NCI-H774 (cell line): ENCODE results near the gene KIF5C.
A peak's percentile ranks its signal among the peaks of the same experiment; 100 is the strongest.
"Not testable (repeated sequence)": the region's sequence is repeated elsewhere in the genome, so short reads cannot be mapped to it uniquely, and the experiment has no call there.

Experiments used
- DNase-seq: peaks from one replicate; lab custom pipeline; 2025; lab: John Stamatoyannopoulos, UW

The KIF5C gene

DNA sequence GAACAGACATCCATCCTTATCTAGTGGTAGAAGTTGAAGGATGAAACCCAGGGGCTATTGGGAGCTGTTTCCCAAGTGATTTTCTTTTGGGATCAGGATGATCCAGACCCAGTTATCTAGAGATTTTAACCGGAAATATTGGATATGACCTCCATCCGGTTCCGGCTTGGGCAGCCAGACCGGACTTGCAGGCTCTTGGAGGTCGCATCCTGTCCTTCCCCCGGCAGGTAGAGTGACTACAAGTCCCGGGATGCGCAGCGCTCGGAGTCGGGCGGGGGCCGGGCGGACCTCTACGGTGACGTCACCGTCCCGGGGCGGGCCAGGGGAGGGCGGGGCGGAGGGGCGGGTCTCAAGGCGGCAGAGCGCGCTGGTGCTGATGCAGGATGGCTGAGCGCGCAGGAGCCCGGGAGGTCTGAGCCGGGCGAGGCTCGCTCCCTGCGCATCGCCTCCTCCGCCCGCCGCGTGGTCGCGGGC, at the start of gene KIF5C:
TSS of gene KIF5C (plus strand) at position 360 of the 474 bp plus-strand sequence. CDS start 391 bp downstream, outside the sequence.
- peak; percentile 91 for DNase-seq

DNA sequence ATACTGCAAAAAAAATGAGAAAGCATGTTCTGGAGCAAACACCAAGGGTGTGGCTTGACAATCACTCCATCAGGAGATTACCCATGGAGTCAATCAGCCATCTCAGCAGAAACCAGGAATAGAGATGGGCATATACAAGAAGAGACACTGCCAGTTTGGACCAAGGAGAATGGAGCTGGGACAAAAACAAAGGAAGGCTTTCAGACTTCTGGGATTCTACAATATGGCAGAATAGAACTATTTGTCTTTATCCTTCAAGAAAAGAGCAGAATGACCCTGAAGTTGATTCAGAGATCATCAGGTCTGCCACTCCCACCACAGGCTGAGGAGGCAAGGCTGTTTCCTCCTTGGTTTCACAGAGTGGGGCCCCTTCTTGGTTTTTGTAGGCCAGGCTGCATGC, 48.2 kb upstream of the KIF5C start:
- no peak for DNase-seq

DNA sequence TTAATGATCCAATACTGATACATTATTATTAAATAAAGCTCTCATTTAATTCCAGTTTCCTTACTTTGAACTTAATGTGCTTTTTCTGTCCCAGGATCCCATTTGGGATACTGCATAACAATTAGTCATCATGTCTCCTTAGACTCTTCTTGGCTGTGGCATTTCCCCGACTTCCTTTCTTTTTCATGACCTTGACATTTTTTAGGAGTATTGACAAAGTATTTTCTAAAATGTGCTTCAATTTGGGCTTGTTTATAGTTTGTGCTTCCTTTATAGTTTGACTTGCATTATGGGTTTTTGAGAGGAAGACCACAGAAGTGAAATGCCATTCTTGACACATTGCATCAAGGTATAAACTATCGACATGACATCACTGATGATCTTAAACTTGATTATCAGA, 46.1 kb upstream of the KIF5C start:
- no peak for DNase-seq

DNA sequence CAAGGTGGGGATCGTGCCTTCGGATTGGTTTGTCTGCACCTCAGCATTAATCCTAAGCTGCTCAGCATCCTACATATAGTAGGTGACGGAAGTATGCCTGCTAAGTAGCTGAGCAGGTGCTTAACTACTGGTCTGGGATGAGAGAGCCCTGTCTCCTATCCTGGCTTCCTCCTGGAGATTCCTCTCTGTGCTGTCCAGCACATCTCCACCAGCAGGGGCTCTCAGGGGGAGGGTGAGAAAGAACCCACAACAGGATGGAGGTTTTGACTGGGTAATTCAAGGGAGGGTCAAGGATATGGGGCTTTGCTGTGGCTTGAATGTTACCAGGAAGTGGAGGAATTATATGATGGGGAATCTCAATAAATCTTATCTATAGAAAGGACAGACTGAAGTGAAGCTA, 45.4 kb upstream of the KIF5C start:
- no peak for DNase-seq

DNA sequence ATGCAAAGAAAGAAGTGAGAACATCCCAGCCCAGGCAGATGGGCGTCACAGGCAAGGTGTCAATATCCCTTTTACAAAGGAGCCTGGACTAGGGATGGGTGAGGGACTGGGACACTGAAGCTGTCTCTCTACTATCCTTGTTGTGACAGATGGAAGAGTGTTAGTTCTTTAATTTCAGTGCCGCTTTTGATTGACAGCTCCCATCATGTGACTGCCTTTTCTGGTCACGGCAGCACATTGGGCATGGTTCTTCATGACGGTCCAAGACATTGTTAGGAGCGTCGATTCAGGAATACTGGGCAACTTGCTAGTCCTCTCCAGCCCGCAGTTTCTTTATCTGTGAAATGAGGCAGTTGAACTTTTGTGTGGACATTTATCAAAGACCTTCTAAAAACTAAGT, 42.4 kb upstream of the KIF5C start:
- no peak for DNase-seq

DNA sequence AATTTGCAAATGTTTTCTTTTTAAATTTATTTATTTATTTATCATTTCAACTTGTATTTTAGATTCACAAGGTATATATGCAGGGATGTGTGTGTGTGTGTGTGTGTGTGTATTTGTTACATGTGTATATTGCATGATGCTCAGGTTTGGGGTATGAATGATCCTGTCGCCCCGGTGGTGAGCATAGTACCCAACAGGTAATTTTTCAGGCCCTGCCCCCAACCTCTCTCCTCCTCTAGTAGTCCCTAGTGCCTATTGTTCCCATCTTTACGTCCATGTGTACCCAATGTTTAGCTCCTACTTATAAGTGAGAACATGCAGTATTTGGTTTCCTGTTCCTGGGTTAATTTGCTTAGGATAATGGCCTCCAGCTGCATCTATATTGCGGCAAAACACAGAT, 33.0 kb upstream of the KIF5C start:
- DNase-seq, result no peak

DNA sequence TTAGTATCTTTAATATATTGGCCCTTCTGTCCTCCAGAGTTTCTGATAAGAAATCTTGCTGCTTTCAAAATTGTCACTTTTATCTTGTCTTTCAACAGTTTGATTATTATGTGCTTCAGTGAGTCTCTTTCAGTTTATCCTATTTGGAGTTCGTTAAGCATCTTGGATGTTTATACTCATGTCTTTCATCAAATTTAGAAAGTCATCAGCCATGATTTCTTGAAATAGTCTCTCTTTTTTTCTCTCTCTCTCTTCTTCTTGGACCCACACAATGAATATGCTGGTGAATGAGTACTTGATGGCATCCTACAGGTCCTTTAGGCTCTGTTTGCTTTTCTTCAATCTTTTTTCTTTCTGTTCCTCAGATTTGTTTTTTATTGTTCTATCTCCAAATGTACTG, 26.9 kb upstream of the KIF5C start:
- DNase-seq, result no peak

DNA sequence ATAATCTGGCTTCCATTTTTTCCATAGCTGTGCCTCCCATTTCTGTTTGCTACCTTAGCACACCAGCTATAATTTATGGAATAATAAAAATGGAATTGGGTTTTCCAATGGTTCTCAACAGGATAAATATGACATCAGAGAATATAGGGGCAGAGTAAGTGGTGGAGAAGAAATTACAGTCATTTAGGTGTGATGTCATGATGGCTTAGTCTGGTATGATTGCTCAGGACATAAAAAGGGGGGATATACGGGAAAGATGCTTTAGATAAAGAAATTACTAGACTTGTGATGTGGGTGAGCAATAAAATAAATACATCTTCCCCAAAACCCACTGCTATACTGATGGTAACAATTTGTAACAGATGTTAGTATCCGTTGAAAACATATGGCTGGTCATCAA, 21.6 kb upstream of the KIF5C start:
- no peak for DNase-seq

DNA sequence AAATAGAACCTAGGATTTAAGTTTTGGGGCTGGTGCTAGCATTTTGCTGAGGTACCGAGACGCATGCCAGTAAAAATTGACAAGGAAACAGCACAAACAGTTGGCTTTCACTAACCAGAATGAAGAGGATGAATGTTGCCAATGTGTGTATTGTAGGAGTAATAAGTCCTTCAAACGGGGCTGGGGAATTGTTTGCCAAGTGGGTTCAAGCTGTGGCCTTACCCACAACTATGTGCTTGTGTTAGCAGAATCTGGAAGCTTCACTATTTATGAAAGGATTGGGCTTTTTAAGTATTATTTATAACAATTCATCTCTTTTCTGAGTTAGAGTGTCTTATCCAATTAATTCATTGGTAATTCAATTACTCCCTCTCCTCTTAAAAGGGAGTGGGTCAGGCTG, 15.0 kb upstream of the KIF5C start:
- DNase-seq, result no peak

DNA sequence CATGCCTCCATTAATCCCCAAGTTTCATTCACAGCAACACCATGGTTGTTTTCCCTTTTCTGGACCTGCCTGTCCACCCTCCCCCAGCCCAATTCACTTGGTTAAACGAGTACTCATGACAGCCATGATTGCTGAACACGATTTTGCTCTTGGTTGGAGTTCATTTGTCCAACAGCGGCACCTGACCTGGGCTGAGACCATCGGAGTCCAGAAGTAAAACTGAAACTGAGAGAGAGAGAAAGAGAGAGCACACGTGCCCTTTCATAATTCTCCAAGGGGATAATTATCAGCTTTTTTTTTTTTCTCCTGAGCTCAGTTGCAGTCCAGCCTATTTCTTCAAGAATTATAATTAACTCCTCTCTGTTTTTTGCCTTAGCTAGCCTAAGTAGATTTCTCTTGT, 13.7 kb upstream of the KIF5C start:
- DNase-seq, result peak; percentile 4

DNA sequence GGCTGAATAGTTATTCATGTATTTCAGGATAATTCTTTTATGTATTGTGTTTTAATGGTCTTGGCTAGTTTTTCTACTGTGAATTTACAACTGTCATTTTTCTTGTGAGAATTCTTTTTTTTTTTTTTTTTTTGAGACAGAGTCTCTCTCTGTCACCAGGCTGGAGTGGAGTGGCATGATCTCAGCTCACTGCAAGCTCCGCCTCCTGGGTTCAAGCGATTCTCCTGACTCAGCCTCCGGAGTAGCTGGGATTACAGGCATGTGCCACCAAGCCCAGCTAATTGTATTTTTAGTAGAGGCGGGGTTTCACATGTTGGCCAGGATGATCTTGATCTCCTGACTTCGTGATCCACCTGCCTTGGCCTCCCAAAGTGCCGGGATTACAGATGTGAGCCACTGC, 12.5 kb upstream of the KIF5C start:
- not testable (repeated sequence) for DNase-seq

DNA sequence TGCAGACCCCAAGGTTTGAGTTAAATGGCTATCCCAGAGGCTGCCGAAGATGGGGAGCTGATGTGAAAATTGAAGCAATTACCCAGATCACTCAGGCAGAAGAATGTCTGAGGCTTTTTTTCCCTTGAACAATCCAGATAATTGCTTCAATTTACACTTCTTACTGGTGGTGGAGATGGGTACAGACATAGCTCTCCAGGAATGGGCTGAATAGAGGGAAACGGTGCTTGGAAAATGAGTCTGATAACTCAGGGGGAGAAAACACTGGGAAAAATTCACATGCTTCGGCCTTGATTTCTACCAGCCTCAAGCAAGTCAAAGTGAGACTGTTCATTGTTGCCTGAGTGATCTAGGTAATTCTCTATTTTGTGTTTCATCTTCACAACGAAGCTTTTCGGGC, 9.5 kb upstream of the KIF5C start:
- DNase-seq, result no peak

DNA sequence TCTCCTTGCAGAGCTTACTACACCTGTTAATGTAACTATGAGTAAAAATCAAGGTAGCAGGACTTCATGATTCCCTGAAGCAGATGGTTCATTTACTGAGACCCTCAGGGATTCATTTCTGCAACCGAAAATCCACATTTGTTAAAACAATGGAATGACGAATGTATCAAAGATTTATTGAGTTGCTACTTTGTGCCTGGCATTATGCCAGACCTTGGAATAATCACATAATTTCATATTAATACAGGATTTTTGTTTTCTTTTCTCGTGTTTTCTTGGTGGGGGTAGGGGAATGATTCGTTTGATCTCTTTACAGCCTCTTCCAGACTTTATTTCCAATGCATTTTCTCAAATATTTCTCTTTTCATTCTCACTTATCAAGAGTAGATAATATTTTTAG, 8.9 kb upstream of the KIF5C start:
- DNase-seq, result no peak

DNA sequence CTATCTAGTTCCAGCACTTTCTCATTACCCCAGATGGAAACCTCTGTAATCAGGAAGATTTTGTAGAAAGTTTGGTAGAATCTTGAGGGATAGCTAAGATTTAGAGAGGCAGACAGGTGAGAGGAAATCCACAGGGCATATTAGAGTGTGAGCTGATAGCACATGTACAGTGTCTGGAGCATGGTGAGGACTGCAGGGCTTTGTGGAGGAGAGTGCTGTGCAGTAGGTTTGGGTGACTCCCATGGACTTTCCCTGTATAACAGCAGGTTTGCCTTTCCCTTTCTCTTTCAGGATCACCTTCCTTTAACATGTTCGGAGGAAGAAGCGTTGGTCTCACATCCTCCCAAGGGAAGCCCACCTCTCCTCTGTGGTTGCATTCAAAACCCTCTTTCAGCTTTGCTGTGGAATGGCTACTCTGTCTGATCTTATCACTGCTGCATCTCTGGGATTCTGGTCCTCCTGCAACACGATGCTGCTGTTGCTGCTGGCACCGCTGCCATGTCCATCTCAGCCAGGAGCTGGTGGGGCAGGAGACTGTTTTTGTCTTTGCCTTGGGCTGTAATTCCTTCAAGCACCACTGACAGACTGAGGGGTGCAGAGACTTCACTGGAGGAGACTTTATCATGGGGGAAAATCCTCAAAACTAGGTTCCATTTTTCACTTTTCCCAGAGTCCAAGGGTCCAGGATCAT, 7.8 kb upstream of the KIF5C start:
- no peak for DNase-seq

DNA sequence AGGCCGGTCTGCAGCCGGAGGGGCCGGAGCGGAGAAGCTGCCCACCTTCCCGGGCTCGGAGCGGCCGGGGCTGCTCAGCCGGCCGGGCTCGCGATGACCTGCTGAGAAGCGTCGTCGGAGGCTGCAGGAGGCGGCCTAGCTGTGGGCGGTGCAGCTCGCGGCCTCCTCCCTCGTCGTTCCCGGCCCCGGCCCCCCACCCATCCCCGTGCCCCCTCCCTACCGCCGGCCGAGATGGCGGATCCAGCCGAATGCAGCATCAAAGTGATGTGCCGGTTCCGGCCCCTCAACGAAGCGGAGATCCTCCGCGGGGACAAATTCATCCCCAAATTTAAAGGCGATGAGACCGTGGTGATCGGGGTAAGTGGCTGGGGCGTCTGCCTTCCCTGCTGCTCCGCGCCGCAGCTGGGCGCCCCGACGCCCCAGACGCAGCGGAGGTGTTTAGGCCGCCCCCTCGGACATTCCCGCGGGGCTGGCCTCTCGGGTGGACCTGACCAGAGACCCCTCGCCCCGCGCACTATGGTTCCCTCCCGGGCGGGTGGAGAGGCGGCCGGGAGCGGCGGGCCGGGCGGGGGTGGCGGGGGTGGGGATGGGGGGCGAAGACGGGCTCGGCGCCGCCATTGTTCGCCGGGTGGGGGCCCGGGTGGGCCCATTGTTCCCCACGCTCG, 492 bp downstream of the KIF5C start:
- peak; percentile 64 for DNase-seq

DNA sequence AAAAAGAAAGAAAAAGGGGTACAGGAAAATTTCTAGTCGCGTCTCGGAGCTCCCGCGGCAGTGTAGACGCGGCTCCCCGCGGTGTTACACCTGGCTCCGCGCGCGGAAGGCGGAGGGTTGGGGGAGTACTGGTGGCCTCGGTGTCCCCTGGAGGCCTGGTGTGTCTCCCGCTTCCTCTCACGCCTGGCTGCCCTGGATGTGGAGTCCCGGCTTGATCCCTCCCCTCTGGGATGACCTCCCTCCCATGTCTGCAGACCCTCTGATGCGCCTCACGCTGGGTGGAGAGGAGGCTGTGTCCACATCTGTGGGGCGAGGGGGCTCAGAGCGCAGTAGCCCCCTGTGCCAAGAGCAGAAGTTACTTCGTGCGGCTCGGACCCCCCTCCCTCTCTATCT, 1.2 kb downstream of the KIF5C start:
- peak; percentile 4 for DNase-seq

DNA sequence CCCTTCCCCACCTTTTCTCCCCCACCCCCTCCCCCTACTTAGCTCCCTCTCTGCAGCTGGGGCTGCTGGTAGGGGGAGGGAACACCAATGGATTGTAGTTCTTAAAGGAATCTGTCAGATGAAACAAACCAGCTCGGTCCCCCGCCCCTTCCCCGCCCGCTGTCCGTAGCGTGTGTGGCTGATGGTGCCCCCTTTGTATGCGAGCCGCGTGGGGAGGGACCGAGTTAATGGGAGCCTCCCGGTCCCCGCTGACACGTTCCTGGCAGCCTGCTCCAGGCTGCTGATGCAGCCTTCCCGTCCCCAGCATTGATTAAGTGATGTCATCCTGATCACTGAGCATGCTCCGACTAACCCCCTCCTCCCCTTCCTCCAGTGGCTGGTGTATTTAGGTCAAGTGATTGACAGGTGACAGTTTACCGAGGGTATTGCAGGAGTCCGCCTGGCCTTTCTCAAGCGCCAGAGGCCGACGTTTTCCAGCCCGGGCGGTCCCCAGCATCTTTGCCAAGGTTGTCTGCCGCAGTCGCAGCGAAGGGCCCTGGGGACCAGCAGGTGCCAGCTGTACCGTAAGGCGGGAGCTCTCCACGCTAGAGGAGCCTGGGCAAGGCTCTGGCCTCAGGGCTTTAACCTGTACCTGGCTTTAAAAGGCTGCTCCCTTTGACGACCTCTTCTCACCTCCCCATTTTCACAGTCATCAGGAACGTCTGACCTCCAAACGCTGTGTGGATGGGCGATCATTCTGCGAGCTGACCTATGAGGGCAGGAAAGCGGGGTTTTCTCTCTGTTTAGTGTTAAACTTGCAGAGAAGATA, 1.8 kb downstream of the KIF5C start:
- peak; percentile 67 for DNase-seq

DNA sequence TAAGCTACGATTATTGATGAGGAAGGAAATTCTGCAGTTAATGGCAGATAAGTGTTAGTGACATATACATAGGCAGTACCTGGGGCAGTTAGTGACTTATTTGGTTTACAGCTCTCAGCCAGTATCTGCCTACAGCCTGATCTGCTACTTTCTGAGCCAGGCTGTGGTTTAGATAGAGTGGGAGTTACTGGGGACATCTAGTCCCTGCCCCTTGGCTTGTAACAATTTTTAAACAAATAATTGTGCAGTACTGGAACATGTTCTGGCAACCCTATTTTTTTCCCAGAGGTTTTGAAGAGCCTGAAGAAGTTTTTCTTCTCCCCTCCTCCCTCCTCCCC, 2.3 kb downstream of the KIF5C start:
- DNase-seq, result no peak

DNA sequence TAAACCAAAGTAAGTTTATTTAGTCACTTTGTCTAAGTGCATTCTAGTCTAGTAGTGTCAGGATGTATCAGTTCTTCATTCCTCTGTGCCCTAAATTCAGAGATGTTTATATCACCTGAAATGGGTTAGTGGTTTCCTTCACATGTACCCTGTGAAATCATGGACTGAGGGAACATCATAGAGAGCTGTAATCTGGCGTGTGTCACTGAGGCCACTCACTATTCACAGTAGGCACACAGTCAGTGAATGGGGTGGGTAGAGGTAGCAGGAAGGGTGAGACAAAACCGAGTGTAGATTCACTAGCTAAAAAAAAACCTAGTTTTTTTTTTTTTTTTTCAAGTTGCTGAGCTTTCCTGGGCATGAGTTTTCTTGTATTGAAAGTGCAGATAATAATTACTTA, 5.6 kb downstream of the KIF5C start:
- no peak for DNase-seq

DNA sequence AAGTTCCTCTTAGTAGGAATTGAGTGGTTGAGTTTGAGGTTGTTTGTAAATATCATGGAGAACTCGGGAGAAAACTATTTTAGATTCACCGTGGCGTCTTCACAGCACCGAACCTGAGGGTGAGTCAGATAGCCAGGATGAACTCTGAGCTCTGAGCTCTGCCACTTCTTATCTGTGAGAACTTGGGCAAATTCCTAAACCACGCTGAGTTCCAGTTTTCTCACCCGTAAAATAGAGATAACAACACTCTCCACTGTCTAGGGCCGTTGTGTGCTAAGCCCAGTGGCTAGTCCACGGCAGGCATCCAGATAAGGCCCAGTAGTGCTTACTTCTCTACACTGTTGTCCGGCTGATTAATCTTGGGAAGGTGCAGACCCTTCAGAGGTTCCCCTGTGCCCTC, 7.0 kb downstream of the KIF5C start:
- no peak for DNase-seq

DNA sequence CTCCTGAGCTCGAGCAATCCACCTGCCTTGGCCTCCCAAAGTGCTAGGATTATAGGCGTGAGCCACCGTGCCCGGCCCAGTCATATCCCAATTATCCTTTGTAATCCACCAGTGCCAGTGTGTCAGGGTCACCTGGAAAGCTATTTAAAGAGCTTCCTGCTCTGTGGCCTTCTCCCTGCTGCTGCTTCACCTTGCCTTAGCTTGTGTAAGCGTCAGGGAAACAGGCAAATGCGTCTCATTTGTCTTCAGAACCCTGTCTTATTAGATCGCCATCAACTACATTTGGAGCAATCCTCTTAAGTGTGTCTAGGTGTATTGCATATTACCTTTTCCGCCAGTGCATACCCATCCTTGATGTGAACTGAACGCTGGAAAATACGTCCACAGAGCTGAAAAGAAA, 10.2 kb downstream of the KIF5C start:
- DNase-seq, result no peak

DNA sequence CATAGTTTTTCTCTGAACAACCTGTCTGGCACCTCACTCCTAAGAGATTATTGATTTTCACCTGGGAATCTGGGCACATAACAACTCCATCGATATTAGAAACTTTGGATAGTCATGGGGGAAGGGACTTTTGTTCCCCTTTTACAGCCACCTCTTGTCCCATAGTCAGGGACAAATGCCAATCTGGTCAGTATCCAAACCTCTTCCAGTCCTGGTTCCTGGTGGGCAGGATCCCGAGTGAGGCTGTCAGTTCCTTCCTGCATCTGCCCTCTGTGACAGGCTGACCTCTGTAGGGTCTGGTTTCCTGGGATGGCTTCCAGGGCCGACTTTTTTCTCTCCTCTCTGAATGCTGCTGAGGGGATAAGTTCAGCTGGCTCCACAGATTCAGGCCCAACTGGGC, 11.0 kb downstream of the KIF5C start:
- DNase-seq, result no peak

DNA sequence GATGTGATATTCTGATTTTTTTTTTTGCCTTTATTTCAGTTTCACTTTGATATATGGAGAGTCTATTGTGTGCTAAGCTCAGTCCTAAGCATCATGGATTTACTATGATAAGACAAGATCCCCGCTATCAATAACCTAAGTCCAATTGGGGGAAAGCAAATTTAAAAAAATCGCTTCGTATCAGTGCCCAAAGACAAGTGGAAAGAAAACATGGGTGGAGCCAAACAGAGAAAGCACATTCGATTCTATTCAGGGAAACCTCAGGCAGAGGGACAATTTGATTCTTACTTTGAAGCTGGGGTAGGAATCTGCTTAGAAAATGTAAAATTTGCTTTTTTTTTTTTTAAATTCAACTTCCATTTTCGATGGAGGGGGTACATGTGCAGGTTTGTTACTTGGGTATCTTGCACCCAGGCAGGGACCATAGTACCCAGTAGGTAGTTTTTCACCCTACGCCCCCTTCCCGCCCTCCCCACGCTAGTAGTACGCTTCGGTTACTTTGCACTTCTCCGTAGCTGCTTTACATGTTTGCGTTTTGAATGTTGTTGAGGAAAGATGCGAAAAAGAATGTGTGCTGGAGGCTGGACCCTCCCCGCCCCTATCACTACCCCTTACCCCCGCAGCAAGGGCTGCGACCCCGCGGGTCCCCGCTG, 12.4 kb downstream of the KIF5C start:
- peak; percentile 50 for DNase-seq
